Lower lobe of right lung (tissue), 2 donors: ENCODE measurements around the gene MED9. TPM values are rescaled to one million over a fixed set of nuclear protein-coding genes. Genes with fewer than 3 reads are reported as not detected.

Experiments used
- ATAC-seq, 2 donors: fragments of 200-7000 bp; cut with Tn5 transposase; one replicate each; pipeline ENCODE4 v1.9.1; 2020 to 2022; ENCODE audit warnings: mild to moderate bottlenecking in 2 of 2, moderate library complexity in 2 of 2
- DNase-seq: peaks from one replicate; pipeline ENCODE4 v3.0.0-alpha.2; 2020
- H3K27ac ChIP-seq: fragments of 200-600 bp; one replicate; pipeline ENCODE4 v1.8.0; 2022
- H3K27me3 ChIP-seq: fragments of 200-600 bp; one replicate; pipeline ENCODE4 v1.8.0; 2022; ENCODE audit warnings: low read depth
- H3K36me3 ChIP-seq: fragments of 200-600 bp; one replicate; pipeline ENCODE4 v1.8.0; 2022; ENCODE audit warnings: mild to moderate bottlenecking
- H3K4me1 ChIP-seq: fragments of 200-600 bp; one replicate; pipeline ENCODE4 v1.8.0; 2022
- H3K4me3 ChIP-seq: fragments of 200-600 bp; one replicate; pipeline ENCODE4 v1.8.0; 2022; ENCODE audit warnings: mild to moderate bottlenecking
- H3K9me3 ChIP-seq: fragments of 200-600 bp; one replicate; pipeline ENCODE4 v1.8.0; 2022
- intact Hi-C: fragments of 100-400 bp; cut with DNase I; formaldehyde crosslinking; loops from one replicate; pipeline ENCODE4 v1.11.0; 2022
- total RNA-seq: library from RNA; stranded (reverse); fragmentation: NEBNext Ultra II Directional; extraction: Animal tissue kit (Norgen Biotek cat#: 25700); gene quantifications from one replicate; pipeline ENCODE4 v1.2.1, GENCODE V29; 2021
- TF ChIP-seq, protein P1 (sequence below): fragments of 200-600 bp; IDR thresholded peaks from one replicate; pipeline ENCODE4 v1.8.0; 2022; ENCODE audit warnings: antibody characterized with exemption, mild to moderate bottlenecking
- donor health status: DM: no; HTN: yes; CAD: no; lungs with severe emphysema.

MED9 gene
- total RNA-seq, 1 donor from 2014 or later, result 14.5 TPM

DNA sequence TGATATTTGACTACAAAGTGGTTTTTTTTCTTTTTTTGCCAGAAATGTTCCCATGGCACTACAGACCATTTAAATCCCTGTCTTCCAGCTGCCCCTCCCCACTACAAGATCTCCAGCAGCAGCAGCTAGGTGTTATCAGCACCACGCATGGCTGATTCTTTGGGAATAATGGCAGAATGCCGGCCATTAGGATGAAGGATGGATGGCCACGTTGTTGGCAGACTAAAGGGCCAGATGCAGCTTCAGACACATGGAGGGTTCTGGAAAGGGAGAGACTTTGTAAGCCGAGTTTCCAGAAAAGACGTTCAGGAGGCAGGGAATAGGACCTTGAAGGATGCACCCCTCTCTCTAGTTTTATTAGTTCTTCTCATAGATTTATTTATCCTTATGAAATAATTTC, 10.3 kb upstream of the MED9 start:
- no peak overlapping the region for H3K4me3 ChIP-seq
- no peaks in the 10 kb centered on the region for H3K36me3 ChIP-seq
- H3K27ac ChIP-seq, result no peak overlapping the region
- H3K27me3 ChIP-seq, result peaks cover 7% of the 10 kb centered on the region
- DNase-seq (no peak), ATAC-seq (no peak)
- no peaks in the 10 kb centered on the region for H3K9me3 ChIP-seq
- H3K4me1 ChIP-seq, result no peaks in the 10 kb centered on the region
- intact Hi-C loops, result no loop called here
- TF ChIP-seq, protein P1, sequence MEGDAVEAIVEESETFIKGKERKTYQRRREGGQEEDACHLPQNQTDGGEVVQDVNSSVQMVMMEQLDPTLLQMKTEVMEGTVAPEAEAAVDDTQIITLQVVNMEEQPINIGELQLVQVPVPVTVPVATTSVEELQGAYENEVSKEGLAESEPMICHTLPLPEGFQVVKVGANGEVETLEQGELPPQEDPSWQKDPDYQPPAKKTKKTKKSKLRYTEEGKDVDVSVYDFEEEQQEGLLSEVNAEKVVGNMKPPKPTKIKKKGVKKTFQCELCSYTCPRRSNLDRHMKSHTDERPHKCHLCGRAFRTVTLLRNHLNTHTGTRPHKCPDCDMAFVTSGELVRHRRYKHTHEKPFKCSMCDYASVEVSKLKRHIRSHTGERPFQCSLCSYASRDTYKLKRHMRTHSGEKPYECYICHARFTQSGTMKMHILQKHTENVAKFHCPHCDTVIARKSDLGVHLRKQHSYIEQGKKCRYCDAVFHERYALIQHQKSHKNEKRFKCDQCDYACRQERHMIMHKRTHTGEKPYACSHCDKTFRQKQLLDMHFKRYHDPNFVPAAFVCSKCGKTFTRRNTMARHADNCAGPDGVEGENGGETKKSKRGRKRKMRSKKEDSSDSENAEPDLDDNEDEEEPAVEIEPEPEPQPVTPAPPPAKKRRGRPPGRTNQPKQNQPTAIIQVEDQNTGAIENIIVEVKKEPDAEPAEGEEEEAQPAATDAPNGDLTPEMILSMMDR, result no peak

DNA sequence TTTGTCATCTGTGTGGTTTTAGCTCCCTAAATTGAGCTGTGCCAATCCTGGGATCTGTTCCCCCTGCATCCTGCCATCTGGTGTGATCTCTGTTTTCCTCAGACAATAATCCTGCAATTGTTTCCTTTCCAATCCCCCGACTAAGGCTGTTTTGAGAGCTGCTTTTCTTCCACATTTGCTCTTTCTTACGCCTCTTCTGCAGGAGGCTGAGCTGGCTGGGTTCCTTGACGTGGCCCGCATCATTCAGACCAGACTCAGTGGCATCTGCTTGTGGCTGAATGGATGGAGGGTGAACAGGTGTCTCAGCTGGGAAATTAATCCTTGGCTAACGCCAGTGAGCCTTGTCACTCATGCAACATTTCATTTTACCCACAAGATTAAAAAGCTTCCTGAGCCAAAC, 9.8 kb upstream of the MED9 start:
- Histone ChIP-seq H3K36me3 (no peaks in the 10 kb centered on the region), H3K4me3 (no peak overlapping the region), H3K27me3 (peaks cover 7% of the 10 kb centered on the region), H3K27ac (no peak overlapping the region), H3K4me1 (no peaks in the 10 kb centered on the region), H3K9me3 (no peaks in the 10 kb centered on the region)
- intact Hi-C loops, result no loop called here
- ATAC-seq (no peak), DNase-seq (no peak)
- TF ChIP-seq, protein P1, result no peak

DNA sequence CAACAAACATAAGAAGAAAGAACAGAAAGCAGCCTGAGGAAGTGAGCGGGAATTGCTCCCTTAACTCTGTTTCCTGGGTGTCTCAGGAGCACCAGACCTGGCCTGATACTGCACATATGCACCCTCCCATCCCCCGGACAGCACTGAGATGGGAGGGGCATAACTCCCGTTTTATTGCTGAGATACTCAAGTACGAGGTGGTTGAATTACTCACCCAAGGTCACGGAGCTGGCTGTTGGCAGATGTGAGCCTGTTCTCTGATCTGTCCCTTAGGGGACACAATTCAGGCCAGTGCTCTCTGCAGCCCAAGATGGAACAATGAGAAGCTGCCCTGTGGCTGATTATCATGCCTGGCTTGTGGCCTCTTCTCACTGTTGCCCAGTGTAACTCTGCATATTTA, 9.1 kb upstream of the MED9 start:
- TF ChIP-seq, protein P1, result no peak
- DNase-seq (no peak), ATAC-seq (no peak)
- no peaks in the 10 kb centered on the region for H3K4me1 ChIP-seq
- H3K27me3 ChIP-seq, result peaks cover 7% of the 10 kb centered on the region
- no peak overlapping the region for H3K4me3 ChIP-seq
- no peaks in the 10 kb centered on the region for H3K9me3 ChIP-seq
- H3K27ac ChIP-seq, result no peak overlapping the region
- intact Hi-C loops, result no loop called here
- no peaks in the 10 kb centered on the region for H3K36me3 ChIP-seq

DNA sequence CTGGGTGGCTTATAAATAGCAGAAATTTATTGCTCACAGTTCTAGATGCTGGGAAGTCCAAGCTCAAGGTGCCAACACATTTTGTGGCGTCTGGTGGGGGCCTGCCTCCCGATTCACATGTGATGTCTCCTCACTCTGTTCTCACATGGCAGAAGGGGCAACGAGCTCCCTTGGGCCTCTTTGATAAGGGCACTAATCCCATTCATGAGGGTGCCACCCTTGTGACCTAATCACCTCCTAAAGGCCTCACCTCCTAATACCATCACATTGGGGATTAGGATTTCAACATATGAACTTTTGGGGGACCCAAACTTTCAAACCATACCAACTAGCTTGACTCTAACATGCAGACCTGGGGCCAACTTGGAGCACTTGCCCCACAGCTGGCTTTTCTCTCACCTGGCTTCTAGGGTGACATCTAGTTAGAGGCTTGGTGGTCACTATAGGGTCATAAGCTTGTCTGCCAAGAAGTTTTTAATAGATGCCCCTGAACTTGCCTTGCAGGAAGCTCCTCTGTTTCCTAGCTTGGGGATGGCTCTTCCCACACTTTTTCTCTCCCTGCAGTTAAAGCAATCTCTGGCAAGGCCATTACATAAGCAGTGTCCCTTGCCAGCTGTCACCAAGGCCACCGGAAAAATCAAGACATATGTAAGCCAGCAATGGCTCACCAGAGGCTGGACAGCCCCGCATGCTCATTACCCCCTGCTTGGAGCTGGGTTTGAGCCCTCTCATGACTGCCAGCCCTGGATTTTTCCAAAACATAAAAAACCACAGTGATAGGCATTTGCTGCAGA, 8.4 kb upstream of the MED9 start:
- TF ChIP-seq, protein P1, result no peak
- intact Hi-C loops, result no loop called here
- Histone ChIP-seq H3K27me3 (peaks cover 7% of the 10 kb centered on the region), H3K36me3 (no peaks in the 10 kb centered on the region), H3K4me3 (no peak overlapping the region), H3K9me3 (no peaks in the 10 kb centered on the region), H3K4me1 (no peaks in the 10 kb centered on the region), H3K27ac (no peak overlapping the region)
- no peak for DNase-seq
- ATAC-seq, result no peak

DNA sequence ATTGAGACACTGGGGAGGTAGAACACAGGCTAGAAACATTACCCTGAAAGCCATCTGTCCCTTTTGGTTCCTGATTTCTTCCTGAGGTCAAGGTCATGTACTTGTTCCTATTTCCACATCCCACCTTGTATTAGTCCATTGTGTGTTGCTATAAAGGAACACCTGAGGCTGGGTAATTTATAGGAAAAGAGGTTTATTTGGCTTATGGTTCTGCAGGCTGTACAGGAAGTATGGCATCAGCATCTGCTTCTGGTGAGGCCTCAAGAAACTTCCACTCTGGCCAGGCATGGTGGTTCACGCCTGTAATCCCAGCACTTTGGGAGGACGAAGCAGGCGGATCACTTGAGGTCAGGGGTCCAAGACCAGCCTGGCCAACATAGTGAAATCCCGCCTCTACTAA, 7.4 kb upstream of the MED9 start:
- Histone ChIP-seq H3K36me3 (no peaks in the 10 kb centered on the region), H3K27me3 (peaks cover 7% of the 10 kb centered on the region), H3K9me3 (no peaks in the 10 kb centered on the region), H3K4me3 (no peak overlapping the region), H3K27ac (no peak overlapping the region), H3K4me1 (no peaks in the 10 kb centered on the region)
- TF ChIP-seq, protein P1, result no peak
- intact Hi-C loops, result no loop called here
- ATAC-seq (no peak), DNase-seq (no peak)
